ENCODE results near the gene KCNIP4.

- no peak for TF ChIP-seq CTCF (conservative IDR thresholded peaks at IDR 0.05; ENCODE audit: low read length)
- TF ChIP-seq EZH2phosphoT487 (IDR thresholded peaks at IDR 0.05; ENCODE audit: borderline replicate concordance) = no peak
Measured at GRCh38 chr4:20816287-20816686, 1132.3 kb downstream of the KCNIP4 start.
